RWPE1 (cell line): ENCODE results near the gene BDKRB2.
A peak's percentile ranks its signal among the peaks of the same experiment; 100 is the strongest.

Source experiments
- CTCF ChIA-PET: fragments of 350-600 bp; sonication (Branson Sonifier 250); formaldehyde crosslinking; extraction: SDS; loops from one replicate; lab custom pipeline; 2021; lab: Yijun Ruan, JAX
- POLR2A ChIA-PET: fragments of 400-600 bp; formaldehyde crosslinking; extraction: SDS; loops from one replicate; lab custom pipeline; 2020; ENCODE audit warnings: antibody characterized with exemption; ENCODE audit not compliant: low non-redundant PET; lab: Yijun Ruan, JAX
- DNase-seq: peaks from one replicate; pipeline ENCODE4 v3.0.0; 2012; ENCODE audit warnings: low spot score
- H3K27ac ChIP-seq: fragments of 450-650 bp; 2 replicates; pipeline ENCODE4 v1.5.1; 2017
- TF ChIP-seq, protein P1 (sequence below): fragments of 450-650 bp; conservative IDR thresholded peaks from 2 replicates; pipeline ENCODE4 v1.5.1; 2017; ENCODE audit warnings: low read depth, mild to moderate bottlenecking

Gene BDKRB2

DNA sequence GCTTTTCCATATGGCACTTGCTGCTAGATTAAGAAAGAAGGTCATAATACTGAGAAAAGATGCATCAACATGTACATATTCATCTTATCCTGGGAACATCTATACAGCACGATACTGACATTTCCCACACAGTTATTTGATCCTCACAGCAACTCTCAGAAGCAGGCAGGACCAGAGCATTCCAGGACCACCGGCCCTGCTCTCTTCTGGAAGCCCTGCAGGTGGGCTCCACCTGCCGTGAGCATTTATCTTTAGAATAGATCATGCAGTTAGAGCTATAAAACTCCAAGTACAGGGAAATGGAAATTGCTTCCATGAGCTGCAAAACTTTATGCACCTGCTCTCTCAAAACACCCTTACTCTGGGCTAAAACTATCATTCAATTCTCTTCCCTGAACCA is 45.8 kb downstream of the BDKRB2 start:
- TF ChIP-seq, protein P1, sequence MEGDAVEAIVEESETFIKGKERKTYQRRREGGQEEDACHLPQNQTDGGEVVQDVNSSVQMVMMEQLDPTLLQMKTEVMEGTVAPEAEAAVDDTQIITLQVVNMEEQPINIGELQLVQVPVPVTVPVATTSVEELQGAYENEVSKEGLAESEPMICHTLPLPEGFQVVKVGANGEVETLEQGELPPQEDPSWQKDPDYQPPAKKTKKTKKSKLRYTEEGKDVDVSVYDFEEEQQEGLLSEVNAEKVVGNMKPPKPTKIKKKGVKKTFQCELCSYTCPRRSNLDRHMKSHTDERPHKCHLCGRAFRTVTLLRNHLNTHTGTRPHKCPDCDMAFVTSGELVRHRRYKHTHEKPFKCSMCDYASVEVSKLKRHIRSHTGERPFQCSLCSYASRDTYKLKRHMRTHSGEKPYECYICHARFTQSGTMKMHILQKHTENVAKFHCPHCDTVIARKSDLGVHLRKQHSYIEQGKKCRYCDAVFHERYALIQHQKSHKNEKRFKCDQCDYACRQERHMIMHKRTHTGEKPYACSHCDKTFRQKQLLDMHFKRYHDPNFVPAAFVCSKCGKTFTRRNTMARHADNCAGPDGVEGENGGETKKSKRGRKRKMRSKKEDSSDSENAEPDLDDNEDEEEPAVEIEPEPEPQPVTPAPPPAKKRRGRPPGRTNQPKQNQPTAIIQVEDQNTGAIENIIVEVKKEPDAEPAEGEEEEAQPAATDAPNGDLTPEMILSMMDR, result no peak
- CTCF ChIA-PET, result interaction anchor here (0.5 kb wide), 1 partner anchor 165 kb away, joined by 3 read pairs; no protein-coding TSS in a partner anchor
- no peak overlapping the region for H3K27ac ChIP-seq
- DNase-seq, result no peak
- POLR2A ChIA-PET, result no interaction called here

DNA sequence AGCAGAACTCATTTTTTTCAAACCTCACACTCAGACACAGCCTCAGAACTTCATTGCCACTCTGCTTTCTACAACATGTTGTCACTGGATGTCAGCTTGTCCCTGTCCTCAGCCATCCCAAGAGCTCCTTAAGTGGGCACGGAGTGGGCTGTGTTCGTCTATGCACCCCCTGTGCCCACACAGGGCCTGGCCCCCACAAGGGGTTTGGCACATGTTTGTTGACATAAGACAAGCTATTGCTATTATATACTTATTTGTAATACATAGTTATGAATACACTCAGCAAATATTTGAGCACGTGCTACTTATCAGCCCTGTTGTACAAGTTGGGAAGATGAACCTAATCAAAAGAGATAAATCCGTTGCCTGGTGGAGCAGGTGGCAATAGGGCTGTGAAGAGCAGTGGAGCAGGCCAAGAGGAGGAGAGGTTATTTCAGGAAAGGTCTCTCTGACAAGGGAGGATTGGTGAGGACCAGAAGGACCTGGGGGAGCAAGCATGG is 47.1 kb downstream of the BDKRB2 start:
- no peak for DNase-seq
- TF ChIP-seq, protein P1, result no peak
- POLR2A ChIA-PET, result no interaction called here
- peak overlapping the region; percentile 96 for H3K27ac ChIP-seq
- CTCF ChIA-PET, result interaction anchor here (0.9 kb wide), 1 partner anchor 257 kb away, joined by 3 read pairs; no protein-coding TSS in a partner anchor

DNA sequence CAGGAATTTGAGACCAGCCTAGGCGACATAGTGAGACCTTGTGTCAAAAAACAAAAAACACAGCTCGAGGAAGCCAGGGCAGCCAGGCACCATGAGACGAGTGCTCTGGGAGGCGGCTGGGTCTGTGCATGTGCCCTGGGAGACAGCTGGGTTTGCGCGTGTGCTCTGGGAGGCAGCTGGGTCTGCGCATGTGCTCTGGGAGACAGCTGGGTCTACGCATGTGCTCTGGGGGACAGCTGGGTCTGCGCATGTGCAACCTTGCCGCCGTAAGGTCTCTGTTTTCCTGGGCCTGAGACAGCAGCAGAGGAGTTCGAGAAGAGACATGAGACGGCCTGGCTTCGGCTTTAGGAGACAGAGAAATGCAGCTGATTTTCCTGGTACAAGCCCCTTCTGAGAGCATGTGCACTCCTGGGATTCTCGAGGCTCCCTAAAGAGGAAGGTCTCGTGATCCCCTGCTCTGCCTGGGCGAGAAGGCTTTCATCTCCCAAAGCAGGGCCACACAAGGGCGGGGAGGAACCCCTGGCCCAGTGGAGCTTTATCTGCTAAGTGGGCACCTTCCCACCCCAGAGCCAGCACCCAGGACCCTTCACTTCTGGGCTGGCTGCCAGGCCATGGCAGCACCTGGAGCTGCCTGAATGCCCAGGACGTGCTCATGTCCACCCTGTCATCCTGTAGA is 47.8 kb downstream of the BDKRB2 start:
- peak overlapping the region; percentile 96 for H3K27ac ChIP-seq
- ChIA-PET CTCF (interaction anchor here (1.0 to 1.3 kb wide), 2 partner anchors 22 to 23 kb away, joined by 3 to 4 read pairs; no protein-coding TSS in a partner anchor), POLR2A (no interaction called here)
- DNase-seq, result no peak
- TF ChIP-seq, protein P1, result no peak

DNA sequence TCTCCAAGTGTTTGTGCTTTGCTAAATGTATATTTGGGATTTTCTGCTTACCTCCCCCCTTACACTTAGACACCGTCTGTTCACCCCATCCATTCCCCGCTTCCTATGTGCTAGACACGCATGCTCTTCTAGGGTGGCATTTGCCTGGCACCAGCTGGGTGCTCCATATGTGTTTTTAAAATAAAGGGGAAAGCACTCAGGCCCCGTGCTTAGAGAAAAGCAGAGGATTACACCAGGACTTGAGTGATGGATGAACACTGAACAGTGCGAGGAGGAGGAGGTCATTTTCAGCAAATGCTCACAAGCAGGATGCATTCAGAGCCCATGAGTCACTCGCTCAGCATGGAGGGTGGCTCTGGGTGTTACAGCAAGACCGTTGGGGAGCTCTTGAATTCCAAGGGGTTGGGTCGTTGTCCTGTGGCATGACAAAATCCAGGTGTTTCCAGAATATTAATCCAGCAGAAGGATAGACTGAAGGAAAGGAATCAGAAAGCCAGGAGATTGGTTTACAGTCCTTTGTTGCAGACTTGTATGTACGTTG is 48.4 kb downstream of the BDKRB2 start:
- peak overlapping the region; percentile 96 for H3K27ac ChIP-seq
- DNase-seq, result peak; percentile 69
- CTCF ChIA-PET, result interaction anchor here (1.0 to 1.3 kb wide), 2 partner anchors 22 to 23 kb away, joined by 3 to 4 read pairs; no protein-coding TSS in a partner anchor
- POLR2A ChIA-PET, result no interaction called here
- TF ChIP-seq, protein P1, result no peak

DNA sequence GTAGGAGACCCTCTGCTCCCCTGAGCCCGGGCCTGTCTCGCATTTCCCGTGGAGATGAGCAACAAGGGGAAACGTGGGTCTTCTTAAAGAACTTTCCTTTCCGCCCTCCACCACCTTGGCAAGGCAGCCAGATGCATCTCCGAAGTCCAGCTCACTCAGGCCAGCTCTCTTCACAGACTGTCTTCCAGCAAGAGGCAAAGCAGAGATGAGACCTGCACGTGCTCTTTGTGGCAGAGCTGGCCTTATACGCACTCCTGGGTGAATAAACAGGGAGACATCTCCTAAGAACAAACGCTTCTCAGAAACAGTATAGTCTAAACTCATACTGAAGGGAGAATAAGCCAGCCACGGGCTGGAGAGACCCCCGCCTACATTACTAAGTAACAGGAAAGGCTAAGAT is 50.0 kb downstream of the BDKRB2 start:
- POLR2A ChIA-PET, result no interaction called here
- peak overlapping the region; percentile 96 for H3K27ac ChIP-seq

More for the DNA sequence above, 50.0 kb downstream of the BDKRB2 start:
- DNase-seq, result no peak
- CTCF ChIA-PET, result no interaction called here
- TF ChIP-seq, protein P1, result no peak
